ENCODE results near the gene NLGN3.

NLGN3 gene

GRCh38 chrX:71144651-71145050 is at the start of gene NLGN3:
NLGN3 (plus strand) TSS chrX:71144841; CDS start chrX:71147750, 2,909 bp downstream.
- FAIRE-seq, result no peak

DNA sequence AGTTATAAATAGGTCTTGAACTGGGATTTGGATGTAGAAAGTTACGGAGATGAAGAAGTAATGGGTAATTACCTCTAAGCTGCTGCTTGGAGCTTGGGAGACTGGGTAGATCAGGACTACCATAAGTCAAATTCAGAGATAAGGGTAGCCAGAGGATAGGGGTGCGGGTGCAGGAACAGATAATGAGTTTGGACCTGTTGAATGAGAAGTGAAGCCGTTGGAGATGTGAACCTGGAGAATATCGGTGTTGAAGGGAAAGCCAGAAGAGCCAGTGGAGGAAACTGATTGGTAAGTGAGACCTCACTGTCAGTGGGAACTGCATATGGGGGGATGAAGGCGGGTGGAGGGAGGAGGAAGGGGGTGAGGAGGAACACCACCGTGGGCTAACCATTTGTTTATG is 49.6 kb upstream of the NLGN3 start:
- no peak for FAIRE-seq
- DNase-seq (ENCODE audit: low spot score), result no peak

More at GRCh38 chrX:71144651-71145050, at the start of gene NLGN3:
- no peak for DNase-seq (ENCODE audit: low spot score)

- peak; percentile 54 for FAIRE-seq
- DNase-seq (ENCODE audit: low spot score), result peak; percentile 66
Observed at GRCh38 chrX:71095555-71095980, 49.1 kb upstream of the NLGN3 start, which contains the start of gene FOXO4. FOXO4 (plus strand) TSS chrX:71095851; CDS start chrX:71096529, 678 bp downstream.

DNA sequence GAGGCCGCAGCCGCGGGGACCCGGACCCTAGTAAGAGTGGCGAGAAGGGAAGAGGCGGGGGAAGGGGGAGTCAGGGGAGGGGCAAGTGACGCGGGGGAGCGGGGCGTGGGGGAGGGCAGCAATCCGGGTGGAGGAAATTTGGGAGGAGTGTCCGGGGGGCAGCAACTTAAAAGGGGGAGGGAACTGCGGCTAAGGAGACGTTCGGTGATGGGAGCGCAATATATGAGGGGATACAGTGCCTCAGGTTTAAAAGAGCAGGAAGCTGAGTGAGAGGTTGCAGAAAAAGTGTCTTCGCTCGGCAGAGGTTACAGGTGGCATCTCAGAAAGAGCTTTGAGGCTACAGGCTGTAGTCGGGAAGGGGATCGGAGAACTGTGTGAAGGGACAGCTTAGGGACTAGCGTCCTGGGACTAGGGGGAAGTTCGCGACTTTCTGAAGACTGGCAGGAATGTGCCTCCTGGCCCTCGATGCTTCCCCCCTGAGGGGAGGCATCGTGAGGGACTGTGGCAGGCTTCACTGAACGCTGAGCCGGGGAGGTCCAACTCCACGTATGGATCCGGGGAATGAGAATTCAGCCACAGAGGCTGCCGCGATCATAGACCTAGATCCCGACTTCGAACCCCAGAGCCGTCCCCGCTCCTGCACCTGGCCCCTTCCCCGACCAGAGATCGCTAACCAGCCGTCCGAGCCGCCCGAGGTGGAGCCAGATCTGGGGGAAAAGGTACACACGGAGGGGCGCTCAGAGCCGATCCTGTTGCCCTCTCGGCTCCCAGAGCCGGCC is 48.5 kb upstream of the NLGN3 start:
- DNase-seq (ENCODE audit: low spot score), result no peak
- no peak for FAIRE-seq

DNA sequence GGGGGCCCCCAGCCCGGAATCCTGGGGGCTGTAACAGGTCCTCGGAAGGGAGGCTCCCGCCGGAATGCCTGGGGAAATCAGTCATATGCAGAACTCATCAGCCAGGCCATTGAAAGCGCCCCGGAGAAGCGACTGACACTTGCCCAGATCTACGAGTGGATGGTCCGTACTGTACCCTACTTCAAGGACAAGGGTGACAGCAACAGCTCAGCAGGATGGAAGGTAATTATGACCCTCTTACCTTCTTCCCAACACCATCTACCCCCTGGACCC is 47.9 kb upstream of the NLGN3 start:
- FAIRE-seq (no peak), DNase-seq (ENCODE audit: low spot score) (no peak)

GRCh38 chrX:71098302-71098701 is 46.3 kb upstream of the NLGN3 start:
- FAIRE-seq (no peak), DNase-seq (ENCODE audit: low spot score) (no peak)

DNA sequence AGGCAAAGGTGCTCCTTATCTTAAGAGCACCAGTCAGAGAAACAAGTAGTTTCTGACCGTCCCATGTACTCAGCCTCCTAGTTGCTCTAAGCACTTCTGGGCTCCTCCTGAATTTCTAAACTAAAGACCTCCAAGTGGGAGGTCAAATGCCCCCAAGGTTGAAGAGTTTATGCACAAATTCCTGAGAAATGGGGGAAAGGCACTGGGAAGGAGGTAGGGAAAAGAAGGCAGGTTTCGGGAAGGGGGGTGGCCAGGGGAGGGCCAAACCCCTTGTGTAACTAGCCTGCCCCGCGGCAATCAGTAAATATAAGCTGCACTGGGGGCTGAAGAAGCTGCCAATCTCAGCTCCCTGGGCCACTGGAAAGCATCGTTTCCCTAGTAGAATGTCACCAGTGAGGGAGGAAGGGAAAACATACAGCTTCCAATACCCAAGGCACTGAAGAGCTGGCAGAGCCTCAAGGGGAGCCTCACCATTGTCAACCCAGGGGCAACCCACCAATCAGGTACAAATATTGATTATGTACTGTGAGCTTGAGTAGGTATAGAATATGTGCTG is 45.6 kb upstream of the NLGN3 start:
- DNase-seq (ENCODE audit: low spot score), result no peak

GRCh38 chrX:71099736-71100135 is 44.9 kb upstream of the NLGN3 start:
- FAIRE-seq (no peak), DNase-seq (ENCODE audit: low spot score) (no peak)

More for the DNA sequence above, 45.6 kb upstream of the NLGN3 start:
- no peak for FAIRE-seq

GRCh38 chrX:71100581-71101505 is 43.8 kb upstream of the NLGN3 start:
- DNase-seq (ENCODE audit: low spot score), result no peak
- no peak for FAIRE-seq

- FAIRE-seq (no peak), DNase-seq (ENCODE audit: low spot score) (no peak)
Observed at GRCh38 chrX:71102292-71102691, 42.3 kb upstream of the NLGN3 start.

DNA sequence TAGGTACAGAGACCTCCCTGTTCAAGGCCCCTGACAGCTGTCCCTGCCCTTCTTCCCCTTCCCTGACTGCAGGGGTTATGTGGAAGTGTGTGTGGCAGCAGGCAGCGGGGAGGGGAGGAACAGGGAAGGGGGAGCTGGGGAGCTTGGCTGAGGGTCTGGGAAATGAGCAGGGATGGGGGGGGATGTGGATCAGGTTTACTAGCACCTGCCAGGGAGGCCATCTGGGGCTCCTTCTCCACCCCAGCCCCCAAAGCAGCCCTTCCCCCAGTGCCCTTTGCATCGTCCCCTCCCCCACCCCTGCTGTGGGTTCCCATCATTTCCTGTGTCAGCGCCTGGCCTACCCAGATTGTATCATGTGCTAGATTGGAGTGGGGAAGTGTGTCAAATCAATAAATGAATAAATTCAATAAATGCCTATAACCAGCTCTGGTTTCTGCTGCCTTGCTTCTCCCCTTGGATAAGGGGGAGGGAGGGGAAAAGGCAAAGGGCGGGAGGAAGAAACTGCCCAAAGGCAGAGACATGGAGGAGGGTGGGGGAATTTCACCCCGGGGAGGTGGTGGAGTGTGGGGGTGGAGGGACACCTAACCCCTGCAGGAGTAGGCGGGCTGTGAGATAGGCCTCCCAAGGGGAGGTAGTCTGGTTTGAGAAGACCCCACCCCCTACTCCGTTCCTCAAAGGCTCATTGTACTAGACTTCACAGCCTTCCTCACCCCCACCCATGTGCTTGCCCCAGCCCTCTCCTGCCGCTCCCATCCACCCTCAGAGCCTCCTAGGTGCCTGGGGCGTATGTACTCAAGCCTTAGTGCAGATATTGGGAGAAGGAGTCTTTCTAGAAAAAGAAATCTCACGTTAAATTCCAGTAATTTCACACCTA is 41.3 kb upstream of the NLGN3 start:
- no peak for FAIRE-seq
- DNase-seq (ENCODE audit: low spot score), result no peak

DNA sequence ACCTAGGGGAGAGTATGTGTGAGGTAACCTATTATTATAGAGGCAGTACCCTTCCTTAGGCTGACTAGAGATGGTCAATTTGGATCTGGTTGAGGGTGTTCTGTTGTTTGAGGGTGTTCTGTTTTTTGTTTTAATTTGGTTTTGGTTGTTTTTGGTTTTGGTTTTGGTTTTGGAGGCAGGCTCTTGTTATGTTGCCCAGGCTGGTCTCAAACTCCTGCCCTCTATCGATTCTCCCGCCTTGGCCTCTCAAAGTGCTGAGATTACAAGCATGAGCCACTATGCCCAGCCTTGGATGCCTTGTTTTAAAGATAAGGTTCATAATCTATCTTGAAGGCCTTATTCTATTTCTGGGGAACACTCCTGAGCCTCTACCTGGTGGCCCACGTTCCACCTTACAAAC is 39.0 kb upstream of the NLGN3 start:
- FAIRE-seq, result no peak
- no peak for DNase-seq (ENCODE audit: low spot score)

GRCh38 chrX:71106427-71106826 is 38.2 kb upstream of the NLGN3 start, which contains the start of gene CXorf65:
CXorf65 (minus strand) TSS chrX:71106740; CDS start chrX:71106556, 184 bp downstream.
- no peak for FAIRE-seq
- DNase-seq (ENCODE audit: low spot score), result no peak

GRCh38 chrX:71107245-71107644 is 37.4 kb upstream of the NLGN3 start:
- no peak for DNase-seq (ENCODE audit: low spot score)
- FAIRE-seq, result no peak

DNA sequence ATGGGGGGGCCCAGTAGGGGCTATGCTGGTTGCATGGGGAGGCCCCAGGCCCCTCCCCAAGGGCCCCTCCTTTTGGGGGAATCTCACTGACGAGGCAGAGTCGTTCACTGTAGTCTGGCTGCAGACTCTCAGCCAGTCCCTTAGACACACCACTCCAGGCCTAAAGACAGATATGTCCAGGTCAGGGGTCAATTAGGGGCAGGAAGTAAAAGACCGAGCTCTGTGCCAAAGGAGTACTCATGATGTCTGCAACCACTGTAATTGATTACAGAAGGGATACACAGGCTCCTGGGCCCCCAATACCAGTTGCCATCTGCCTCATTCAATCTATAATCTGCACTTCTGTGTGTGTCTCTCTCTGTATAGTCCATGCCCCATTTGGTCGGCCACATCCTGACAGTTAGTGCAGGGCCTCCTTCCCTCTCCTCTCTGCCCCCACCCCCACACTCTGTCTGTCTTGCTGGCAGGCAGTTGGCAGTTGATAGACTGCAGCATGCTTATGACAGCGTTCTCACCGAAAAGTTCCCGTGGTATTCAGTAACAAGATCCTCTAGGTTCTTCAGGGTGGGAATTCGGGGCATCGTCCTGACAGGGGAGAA is 36.8 kb upstream of the NLGN3 start:
- DNase-seq (ENCODE audit: low spot score), result no peak
- FAIRE-seq, result no peak

- FAIRE-seq (no peak), DNase-seq (ENCODE audit: low spot score) (no peak)
Observed at GRCh38 chrX:71109051-71109450, 35.6 kb upstream of the NLGN3 start.

- DNase-seq (ENCODE audit: low spot score), result no peak
- FAIRE-seq, result no peak
Observed at GRCh38 chrX:71111141-71111843, 33.3 kb upstream of the NLGN3 start, which contains the start of gene IL2RG. IL2RG (minus strand) TSS chrX:71111577; CDS start chrX:71111539, 38 bp downstream.

GRCh38 chrX:71111921-71112431 is 32.7 kb upstream of the NLGN3 start:
- no peak for FAIRE-seq
- no peak for DNase-seq (ENCODE audit: low spot score)

DNA sequence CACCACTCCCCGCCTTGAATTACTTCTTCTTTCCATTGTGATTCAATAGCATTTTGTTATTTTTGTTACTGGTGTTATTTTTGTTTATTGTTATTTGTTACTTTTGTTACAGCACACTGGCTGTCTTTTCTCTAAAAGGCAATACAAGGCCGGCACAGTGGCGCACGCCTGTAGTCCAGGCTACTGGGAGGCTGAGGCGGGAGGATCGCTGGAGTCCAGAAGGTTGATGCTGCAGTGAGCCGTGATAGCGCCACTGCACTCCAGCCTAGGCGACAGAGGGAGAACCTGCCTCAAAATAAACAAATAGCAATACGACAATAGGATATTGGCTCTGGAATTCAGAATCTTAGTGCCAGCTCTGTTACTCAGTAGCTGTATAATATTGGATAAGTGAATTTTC is 27.3 kb upstream of the NLGN3 start:
- DNase-seq (ENCODE audit: low spot score) (no peak), FAIRE-seq (no peak)

Measured in RCC 7860 (cell line).